ENCODE measurements around the gene SEPTIN3.

SEPTIN3 gene

GRCh38 chr22:41983513-41984405 lies 14.5 kb downstream of the SEPTIN3 start:
- DNase-seq (ENCODE audit: low read depth), result peak; percentile 82
- no peak overlapping the region for H3K4me3 ChIP-seq (ENCODE audit: low read length)
- TF ChIP-seq, protein P1, sequence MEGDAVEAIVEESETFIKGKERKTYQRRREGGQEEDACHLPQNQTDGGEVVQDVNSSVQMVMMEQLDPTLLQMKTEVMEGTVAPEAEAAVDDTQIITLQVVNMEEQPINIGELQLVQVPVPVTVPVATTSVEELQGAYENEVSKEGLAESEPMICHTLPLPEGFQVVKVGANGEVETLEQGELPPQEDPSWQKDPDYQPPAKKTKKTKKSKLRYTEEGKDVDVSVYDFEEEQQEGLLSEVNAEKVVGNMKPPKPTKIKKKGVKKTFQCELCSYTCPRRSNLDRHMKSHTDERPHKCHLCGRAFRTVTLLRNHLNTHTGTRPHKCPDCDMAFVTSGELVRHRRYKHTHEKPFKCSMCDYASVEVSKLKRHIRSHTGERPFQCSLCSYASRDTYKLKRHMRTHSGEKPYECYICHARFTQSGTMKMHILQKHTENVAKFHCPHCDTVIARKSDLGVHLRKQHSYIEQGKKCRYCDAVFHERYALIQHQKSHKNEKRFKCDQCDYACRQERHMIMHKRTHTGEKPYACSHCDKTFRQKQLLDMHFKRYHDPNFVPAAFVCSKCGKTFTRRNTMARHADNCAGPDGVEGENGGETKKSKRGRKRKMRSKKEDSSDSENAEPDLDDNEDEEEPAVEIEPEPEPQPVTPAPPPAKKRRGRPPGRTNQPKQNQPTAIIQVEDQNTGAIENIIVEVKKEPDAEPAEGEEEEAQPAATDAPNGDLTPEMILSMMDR (conservative IDR thresholded peaks at IDR 0.05; ENCODE audit: low read length), result no peak

DNA sequence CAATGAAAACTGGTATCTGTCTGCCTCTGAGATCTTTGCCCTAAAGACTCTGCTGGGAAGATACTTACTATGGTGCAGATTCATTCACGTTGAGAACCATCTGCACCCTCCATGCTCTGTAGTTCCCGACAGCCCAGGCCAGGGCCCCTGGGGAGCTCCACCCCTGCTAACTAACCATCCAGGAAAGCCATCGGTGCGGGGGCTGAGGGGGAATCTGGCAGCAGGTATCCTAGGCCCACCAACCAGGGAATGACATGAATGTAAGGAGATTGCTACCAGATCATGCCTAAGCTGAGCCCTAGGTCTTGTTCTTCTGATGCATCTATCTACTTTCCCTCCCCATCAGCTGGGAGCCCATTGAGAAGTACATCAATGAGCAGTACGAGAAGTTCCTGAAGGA lies 18.0 kb downstream of the SEPTIN3 start:
- H3K4me3 ChIP-seq (ENCODE audit: low read length), result no peak overlapping the region
- no peak for DNase-seq (ENCODE audit: low read depth)
- TF ChIP-seq, protein P1 (conservative IDR thresholded peaks at IDR 0.05; ENCODE audit: low read length), result no peak

- DNase-seq (ENCODE audit: low read depth), result no peak
- TF ChIP-seq, protein P1 (conservative IDR thresholded peaks at IDR 0.05; ENCODE audit: low read length), result no peak
- no peak overlapping the region for H3K4me3 ChIP-seq (ENCODE audit: low read length)
Observed at GRCh38 chr22:41989246-41989645, 20.0 kb downstream of the SEPTIN3 start.

DNA sequence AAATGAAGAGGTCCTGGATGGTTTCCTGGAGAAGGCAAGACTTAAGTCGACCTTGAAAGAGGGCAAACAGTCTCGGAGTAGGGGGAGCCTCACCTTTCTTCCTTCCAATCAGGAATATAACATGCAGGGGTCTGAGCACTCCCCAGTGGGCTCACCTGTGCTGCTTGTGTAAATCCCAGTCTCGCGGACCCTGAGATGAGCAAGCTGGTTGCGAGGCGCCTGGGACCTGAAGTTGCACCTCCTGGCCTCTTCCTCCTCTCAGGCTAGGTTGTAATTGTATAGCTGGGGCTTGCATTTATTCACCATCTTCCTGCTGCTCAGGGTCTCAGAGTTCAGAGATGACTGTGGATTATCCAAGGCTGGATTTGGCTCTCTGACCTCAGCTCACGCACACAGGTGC lies 21.9 kb downstream of the SEPTIN3 start:
- H3K4me3 ChIP-seq (ENCODE audit: low read length), result no peak overlapping the region
- DNase-seq (ENCODE audit: low read depth), result no peak
- TF ChIP-seq, protein P1 (conservative IDR thresholded peaks at IDR 0.05; ENCODE audit: low read length), result no peak

DNA sequence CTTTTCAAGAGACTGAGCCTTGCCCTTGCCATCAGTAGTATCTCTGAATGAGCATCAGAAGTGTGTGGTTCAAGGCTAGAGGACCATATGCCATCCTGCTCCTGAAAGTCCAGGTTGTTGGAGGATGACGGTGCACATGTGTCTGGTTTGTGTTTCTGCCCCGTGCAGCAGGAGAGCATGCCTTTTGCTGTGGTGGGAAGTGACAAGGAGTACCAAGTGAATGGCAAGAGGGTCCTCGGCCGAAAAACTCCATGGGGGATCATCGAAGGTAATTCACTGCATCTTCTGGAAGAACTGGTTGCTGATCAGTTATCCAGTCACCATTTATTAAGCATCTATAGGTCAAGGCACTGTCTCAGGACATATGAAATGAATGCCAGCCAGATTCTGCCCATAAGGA lies 23.3 kb downstream of the SEPTIN3 start:
- no peak overlapping the region for H3K4me3 ChIP-seq (ENCODE audit: low read length)
- DNase-seq (ENCODE audit: low read depth), result no peak
- TF ChIP-seq, protein P1 (conservative IDR thresholded peaks at IDR 0.05; ENCODE audit: low read length), result no peak

- no peak for DNase-seq (ENCODE audit: low read depth)
- TF ChIP-seq, protein P1 (conservative IDR thresholded peaks at IDR 0.05; ENCODE audit: low read length), result no peak
- H3K4me3 ChIP-seq (ENCODE audit: low read length), result no peak overlapping the region
Observed at GRCh38 chr22:41995211-41995610, 26.0 kb downstream of the SEPTIN3 start.

GRCh38 chr22:41996826-41997225 lies 27.6 kb downstream of the SEPTIN3 start:
- TF ChIP-seq, protein P1 (conservative IDR thresholded peaks at IDR 0.05; ENCODE audit: low read length), result no peak
- DNase-seq (ENCODE audit: low read depth), result no peak
- no peak overlapping the region for H3K4me3 ChIP-seq (ENCODE audit: low read length)
